Measurements from ENCODE around the gene RMND5B.

- TF ChIP-seq CTCF (conservative IDR thresholded peaks at IDR 0.05) (no peak), ZFX (IDR thresholded peaks at IDR 0.05) (no peak)
These were observed 18.6 kb downstream of the RMND5B start for GRCh38 chr5:178149199-178149932.
